ENCODE data around the gene MAPK11.

- no peak for TF ChIP-seq CTCF (conservative IDR thresholded peaks at IDR 0.05 in 1 of 2, IDR thresholded peaks at IDR 0.05 in 1 of 2; ENCODE audit: low read depth in 1 of 2, low read length in 2 of 2)
- TF ChIP-seq EZH2 (IDR thresholded peaks at IDR 0.05; ENCODE audit: low read length, missing control alignments) = no peak
Observed at GRCh38 chr22:50232481-50233151, 37.6 kb downstream of the MAPK11 start.

All from fibroblast of lung (primary cell).